Fibroblast of the aortic adventitia (primary cell): ENCODE measurements around the gene CLIC5. TPM values are rescaled to one million over a fixed set of nuclear protein-coding genes. Genes with fewer than 3 reads are reported as not detected.

Experiments used
- DNase-seq: peaks from one replicate; pipeline ENCODE4 v3.0.0-alpha.2; 2010; ENCODE audit warnings: low read depth
- H3K4me3 ChIP-seq: 2 replicates; pipeline ENCODE4 v1.5.1; 2011; ENCODE audit warnings: low read depth, mild to moderate bottlenecking, control low read depth, low read length, moderate library complexity
- CTCF ChIP-seq: IDR thresholded peaks from 2 replicates; pipeline ENCODE4 v1.5.1; 2011; ENCODE audit warnings: mild to moderate bottlenecking, low read length, control low read depth, inconsistent platforms; ENCODE audit not compliant: insufficient read depth
- total RNA-seq: library from RNA; depleted of rRNA; stranded (reverse); fragments of >200 nt; gene quantifications from 2 replicates; pipeline ENCODE4 v1.2.3, GENCODE V29; 2012; ENCODE audit warnings: low replicate concordance

CLIC5 gene
- total RNA-seq, 1 donor, result not detected

- no peak for TF ChIP-seq CTCF
- H3K4me3 ChIP-seq, result no peak overlapping the region
- DNase-seq, result no peak
Measured at GRCh38 chr6:46057792-46058191, 42.1 kb upstream of the CLIC5 start.

- peak; percentile 7 for DNase-seq
- TF ChIP-seq CTCF, result no peak
- H3K4me3 ChIP-seq, result no peak overlapping the region
Measured at GRCh38 chr6:46056906-46057529, 41.4 kb upstream of the CLIC5 start.

- no peak overlapping the region for H3K4me3 ChIP-seq
- DNase-seq, result no peak
- TF ChIP-seq CTCF, result no peak
Measured at GRCh38 chr6:46054516-46054915, 38.9 kb upstream of the CLIC5 start.

GRCh38 chr6:46053039-46053933, 37.6 kb upstream of the CLIC5 start:
- DNase-seq, result peak; percentile 37
- TF ChIP-seq CTCF, result no peak
- H3K4me3 ChIP-seq, result no peak overlapping the region

GRCh38 chr6:46052479-46052878, 36.8 kb upstream of the CLIC5 start:
- DNase-seq, result no peak
- H3K4me3 ChIP-seq, result no peak overlapping the region
- TF ChIP-seq CTCF, result no peak

- H3K4me3 ChIP-seq, result no peak overlapping the region
- peak; percentile 40 for DNase-seq
- no peak for TF ChIP-seq CTCF
Measured at GRCh38 chr6:46051962-46052361, 36.3 kb upstream of the CLIC5 start.
